Activated naive CD4-positive, alpha-beta T cell treated with anti-CD3 and anti-CD28 coated beads, Interleukin-2, amount 50 U/mL, for 16 hours (primary cell): ENCODE results near the gene SMTNL2.
"Not testable (repeated sequence)": the region's sequence is repeated elsewhere in the genome, so short reads cannot be mapped to it uniquely, and the experiment has no call there.

Source experiments
- DNase-seq: peaks from one replicate; pipeline ENCODE4 v3.0.0-alpha.2; 2020

Gene SMTNL2

DNA sequence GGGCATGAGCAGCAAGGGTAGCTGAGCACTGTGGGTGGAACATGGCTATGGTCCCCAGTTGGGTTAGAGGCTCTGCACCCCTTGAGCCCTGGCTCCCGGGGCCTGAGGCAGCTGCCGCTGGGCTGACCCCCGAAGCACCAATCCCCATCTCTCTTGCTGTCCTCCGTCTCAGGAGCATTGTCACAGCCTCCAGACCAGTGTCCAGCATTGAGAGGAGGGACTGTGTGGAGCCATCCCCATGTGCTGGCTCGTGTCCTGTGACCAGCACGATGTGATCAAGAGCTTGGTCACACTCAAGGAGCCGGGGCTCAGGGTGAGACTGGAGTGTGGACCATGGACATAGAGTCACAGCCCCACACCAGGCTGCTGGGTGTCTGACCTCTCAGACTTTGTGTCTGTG is 2.9 kb downstream of the SMTNL2 start:
- DNase-seq = no peak

DNA sequence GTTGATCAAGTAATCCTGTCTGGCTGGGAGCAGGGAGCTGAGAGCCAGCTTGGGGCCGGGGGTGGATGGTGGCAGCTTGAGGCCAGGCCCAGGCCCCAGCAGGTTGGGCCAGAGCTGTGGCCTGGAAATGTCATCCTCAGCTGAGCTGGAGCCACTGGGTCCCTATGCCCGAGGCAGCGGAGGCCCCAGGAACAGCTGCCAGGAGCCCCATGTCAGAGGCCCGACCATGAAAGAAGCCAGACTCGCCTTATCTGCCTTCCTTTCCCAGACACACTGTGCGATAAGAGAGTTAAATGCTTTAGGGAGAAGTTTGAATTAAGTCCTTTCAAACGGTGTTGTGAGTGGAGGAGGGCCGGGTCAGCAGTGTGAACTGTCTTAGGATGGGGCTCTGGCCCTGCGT is 3.5 kb downstream of the SMTNL2 start:
- DNase-seq = no peak

DNA sequence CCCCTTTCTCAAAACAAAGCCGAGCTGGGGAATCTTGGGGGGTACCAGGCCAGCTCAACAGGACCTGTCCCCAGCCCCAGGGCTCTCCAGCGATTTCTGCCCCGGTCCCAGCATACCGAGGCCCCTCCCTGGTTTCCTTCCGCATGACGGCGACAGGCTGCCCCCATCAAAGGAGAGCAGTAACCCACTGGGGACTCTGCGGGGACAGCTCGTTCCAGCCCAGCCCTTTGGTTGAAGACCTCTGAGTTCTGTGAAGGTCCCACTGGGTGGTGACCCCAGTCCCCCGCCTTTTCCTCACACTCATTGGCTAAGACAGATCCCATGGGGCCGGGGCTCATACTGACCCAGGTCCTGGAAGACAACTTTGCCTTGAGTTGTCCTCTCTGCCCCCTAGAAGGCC is 4.1 kb downstream of the SMTNL2 start:
- DNase-seq = no peak

DNA sequence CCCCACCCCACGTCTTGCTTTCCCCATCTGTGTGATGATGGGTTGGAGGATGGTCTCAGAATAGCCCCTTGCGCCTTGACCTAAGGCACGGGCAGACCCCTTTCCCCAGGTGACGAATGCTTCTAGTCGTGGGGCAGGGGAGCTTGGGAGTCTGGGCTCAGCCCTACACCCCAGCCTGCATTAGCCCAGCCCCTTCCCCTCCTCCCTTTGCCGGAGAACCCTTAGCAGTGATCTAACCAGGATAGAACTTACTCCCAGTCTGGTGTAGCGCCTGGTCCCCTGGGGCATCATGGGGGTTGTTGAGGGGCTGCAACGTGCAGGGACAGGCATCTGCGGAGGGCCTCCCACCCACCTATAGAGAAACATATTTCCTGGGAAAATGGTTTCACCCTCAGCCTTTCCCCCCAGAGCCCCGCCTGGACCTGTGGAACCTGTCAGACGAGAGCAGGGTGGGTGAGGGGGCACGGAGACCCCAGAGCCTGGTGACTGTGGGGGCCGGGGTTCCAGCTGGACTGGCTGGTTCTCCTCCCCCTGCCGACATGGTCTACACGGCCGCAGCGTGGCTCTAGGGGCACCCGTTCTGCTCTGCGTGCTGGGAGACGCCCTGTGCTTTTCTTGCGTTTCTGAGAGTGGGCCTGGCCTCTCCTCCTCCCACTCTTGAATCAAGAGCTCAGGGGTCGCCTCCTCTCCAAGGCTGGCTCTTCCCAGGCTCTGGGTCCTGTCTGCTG is 4.7 kb downstream of the SMTNL2 start:
- no peak for DNase-seq

DNA sequence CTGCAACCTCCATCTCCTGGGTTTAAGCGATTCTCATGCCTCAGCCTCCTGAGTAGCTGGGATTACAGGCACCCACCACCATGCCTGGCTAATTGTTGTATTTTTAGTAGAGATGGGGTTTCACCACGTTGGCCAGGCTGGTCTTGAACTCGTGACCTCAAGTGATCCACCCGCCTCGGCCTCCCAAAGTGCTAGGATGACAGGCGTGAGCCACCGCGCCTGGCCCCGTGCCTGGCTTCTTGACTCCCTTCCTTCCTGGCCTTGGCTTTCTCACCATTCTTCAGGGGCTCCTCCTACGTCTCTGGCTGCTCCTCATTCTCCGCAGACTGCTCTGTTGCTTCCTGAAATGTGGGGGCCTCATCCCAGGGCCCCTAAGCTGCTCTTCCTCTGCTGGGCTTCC is 5.7 kb downstream of the SMTNL2 start:
- not testable (repeated sequence) for DNase-seq

DNA sequence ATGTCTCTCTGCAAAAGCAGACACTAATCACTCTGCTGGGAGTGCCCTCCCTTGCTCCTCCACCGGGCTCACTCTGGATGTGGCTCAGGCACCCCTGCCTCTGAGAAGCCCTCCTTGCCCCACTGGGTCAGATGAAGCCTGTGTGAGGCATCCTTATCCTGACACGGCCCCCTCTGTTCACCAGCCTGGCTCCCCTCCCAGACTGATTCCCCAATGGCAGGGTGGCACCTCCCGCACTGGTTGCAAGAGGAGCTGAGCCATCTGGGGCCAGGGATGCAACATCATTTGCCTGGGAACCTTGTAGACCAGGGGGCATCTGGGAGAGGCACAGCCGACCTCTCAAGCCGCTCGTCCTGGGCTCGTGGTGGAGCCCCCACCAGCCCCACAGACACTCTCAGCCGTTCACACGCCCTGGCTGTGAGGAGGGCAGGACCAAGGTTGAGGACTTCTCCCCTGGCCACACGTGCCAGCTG is 6.7 kb downstream of the SMTNL2 start:
- DNase-seq = no peak

DNA sequence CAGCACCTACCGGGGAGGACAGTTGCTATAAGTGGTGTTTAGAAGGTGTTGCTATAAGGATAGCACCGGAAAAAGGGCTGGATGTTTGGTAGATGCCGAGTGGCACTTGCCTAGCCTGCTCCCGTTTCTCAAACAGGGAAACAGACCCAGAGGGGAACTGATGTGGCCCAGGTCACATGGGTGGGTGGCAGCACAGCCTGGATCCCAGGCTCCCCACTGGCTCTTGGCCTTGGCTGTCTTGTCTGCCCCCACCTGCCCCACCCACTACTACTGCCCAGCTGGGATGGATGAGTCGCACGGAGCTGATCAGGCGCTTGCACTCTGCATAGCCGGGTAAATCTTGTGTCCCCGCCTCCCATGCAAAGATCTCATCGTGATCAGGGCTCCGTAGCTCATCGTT is 7.2 kb downstream of the SMTNL2 start:
- DNase-seq = no peak

DNA sequence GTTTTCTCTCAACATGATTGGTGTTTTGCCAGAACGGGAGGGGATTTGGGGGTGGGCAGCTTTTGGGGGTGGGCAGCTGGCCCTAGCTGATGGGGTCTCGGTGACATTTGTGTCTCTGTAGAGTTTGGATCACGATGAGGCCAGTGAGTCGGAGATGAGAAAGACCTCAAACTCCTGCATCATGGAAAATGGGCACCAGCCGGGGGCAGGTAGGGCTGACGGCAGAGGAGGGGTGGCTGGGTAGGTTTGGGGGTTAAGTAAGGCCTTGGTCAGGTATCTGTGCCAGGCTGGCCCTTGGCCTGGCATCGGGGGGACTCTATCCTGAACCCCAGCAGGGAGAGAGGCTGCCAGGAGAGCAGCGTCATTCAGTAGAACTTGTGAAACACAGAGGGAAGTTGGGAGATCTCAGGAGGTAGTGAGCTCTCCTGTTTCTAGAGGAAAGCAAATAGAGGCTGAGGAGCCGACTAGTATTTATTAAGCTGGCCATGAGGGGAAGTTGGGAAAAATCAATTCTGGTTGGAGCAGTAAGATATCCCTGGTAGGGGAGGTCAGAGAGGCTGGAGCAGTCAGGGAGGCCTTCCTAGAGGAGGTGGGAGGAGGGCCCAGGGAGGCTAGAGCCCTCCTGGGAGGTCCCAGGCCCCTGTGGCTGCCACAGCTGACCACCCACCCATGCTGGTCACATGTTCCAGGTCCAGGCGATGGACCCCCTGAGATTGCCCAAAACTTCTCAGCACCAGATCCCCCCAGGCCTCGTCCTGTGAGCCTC is 8.1 kb downstream of the SMTNL2 start:
- no peak for DNase-seq

DNA sequence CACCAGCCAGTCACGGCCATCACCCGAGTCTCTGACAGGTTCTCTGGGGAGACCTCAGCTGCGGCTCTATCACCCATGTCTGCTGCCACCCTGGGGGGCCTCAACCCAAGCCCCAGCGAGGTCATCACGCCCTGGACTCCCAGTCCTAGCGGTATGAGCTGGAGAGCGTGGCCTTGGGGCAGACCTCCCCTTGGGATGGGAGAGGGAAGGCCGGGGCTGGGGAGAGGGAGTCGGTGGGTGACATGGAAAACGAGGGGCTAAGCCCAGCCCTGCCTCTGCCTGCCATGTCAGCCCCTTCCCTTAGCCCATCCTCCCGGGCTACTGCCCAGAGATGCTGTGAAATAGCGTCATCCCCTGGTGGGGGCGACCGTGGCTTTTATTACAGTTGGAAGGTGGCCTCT is 8.7 kb downstream of the SMTNL2 start:
- DNase-seq = no peak

DNA sequence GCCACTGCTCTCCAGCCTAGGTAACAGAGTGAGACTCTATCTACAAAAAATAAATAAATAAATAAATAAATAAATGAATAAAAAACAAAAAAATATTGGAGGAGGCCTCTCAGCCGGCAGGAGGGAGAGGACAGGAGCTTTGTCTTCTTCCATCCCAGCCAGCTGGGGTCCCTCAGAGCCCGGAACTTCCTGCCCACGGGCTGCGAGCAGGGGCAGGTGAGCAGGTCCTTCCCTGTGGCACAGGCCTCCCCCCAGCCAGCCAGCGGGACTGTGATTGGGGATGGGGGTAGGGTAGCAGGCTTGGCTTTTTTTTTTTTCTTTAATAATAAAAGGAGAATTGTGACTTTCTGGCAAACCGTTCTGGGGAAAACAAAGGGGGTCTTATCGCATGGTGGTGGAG is 10.1 kb downstream of the SMTNL2 start:
- no peak for DNase-seq

DNA sequence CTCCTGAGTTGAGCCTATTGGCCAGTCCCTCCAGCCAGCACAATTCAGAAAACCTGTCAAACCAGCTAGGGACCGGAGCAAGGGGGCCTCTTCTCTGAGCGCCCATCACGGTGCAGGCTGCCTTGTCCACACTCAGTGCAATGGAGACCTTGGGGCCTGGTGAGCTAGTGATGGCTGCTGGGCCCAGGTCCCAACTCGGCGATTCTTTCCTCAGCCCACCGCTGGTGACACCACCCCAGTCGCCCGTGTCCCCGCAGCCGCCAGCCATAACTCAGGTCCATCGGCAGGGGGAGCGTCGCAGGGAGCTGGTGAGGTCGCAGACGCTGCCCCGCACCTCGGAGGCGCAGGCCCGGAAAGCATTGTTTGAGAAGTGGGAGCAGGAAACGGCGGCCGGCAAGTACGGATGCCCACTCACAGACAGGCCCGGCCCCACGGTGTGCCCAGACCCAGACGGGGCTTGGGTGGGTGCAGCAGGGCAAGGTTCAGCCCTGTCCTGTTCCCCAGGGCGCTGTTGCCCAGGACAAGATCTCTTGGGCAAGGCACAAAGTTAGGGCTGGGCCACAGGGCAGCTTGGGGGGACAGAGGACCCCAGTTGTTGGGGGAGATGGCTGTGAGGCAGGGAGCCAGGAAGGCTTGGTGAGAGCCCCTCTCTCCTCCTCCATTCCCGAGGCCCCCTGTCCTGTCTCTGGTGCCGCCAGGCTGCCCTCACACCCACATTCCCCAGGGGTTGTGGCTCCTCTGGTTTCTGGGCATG is 10.8 kb downstream of the SMTNL2 start:
- DNase-seq = peak; percentile 45

DNA sequence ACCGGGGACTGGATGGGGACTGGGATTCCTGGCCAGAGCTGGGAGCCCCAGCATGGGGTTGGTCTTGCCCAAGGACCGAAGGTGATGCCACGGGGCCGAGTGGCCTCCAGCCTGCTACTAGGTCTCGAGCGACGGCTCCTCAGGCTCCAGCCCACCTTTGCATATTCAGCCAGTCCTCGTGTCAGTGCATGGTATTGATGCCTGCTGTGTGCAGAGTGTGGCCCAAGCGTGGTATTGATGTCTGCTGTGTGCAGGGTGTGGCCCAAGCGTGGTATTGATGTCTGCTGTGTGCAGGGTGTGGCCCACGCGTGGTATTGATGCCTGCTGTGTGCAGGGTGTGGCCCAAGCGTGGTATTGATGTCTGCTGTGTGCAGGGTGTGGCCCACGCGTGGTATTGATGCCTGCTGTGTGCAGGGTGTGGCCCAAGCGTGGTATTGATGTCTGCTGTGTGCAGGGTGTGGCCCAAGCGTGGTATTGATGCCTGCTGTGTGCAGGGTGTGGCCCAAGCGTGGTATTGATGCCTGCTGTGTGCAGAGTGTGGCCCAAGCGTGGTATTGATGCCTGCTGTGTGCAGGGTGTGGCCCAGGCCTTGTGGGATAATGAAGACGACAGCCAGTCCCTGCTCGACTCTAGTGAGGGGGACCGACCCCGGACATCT is 11.5 kb downstream of the SMTNL2 start:
- DNase-seq = not testable (repeated sequence)

DNA sequence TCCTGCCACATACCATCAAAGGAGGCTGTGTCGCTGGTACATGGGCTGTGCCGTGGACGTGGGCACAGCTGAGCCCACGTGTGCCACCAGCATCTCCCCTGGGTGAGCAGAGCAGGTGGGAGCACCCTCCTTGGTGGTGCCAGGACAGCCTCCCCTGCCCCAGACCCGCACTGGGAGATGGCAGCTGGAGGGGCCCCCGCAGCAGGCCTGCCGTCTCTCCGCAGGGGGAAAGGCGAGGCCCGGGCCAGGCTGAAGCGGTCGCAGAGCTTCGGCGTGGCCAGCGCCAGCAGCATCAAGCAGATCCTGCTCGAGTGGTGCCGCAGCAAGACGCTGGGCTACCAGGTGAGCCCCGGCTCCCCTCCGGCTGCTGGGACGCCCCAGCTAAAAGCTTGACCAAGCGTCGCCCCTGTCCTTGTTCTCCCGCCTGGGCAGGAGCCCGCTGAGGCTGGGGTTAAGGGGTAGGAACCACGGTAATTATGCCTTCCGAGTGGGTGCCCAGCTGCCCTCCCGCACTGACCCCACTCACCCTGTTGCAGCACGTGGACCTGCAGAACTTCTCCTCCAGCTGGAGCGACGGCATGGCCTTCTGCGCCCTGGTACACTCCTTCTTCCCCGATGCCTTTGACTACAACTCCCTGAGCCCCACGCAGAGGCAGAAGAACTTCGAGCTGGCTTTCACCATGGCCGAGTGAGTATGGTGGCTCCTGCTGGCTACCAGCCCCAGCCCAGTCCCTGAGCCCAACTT is 12.5 kb downstream of the SMTNL2 start:
- no peak for DNase-seq

DNA sequence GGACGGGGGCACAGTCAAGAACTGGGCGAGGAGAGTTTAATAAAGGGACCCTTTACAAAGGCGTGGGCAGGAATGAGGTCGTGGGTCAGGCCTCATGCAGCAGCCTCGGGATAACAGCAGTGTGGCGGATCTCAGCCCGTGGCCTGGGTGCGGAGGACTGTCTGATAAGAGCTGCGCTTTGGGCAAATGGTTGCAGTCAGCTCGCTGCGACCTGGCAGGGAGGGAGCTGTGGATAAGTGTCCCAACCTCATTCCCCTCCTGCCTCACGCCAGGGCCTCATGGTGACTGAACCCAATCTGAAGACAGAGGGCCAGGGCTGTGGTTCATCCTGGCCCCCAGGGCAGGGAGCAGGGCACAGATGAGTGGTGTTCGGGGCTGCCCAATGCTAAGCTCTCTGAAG is 13.6 kb downstream of the SMTNL2 start:
- DNase-seq = no peak

DNA sequence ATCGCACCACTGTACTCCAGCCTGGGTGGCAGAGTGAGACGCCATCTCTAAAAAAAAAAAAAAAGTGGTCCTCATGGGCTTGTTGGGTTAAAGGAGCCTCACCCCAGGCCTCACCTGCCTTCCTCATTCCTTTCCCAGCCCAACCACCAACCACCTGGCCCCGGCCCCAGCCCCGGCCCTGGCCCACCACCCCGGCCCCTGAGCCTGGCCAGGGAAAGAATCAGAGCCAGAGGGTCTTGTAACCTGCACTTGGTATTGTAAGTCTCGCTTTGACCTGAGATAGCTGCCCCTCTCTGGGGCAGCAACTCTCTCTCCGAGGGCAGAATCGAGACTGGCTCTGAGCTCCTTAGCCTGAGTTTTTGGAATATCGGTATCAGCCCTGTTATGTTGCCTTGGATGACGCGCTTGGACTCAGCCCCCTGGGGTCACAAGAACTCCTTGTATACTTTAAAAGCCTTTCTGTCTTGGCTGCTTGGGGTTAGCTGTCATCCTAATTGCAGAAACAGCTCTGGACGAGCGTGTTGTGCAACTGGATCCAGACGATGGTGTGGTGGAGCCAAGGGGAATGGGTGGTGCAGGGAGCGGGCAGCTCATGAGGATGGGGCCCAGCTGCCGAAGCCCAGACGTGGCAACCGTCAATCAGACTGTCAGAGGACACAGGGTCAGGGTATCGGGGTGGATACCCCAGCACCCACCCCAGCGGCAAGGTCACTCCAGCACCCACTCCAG is 14.6 kb downstream of the SMTNL2 start:
- DNase-seq = no peak

DNA sequence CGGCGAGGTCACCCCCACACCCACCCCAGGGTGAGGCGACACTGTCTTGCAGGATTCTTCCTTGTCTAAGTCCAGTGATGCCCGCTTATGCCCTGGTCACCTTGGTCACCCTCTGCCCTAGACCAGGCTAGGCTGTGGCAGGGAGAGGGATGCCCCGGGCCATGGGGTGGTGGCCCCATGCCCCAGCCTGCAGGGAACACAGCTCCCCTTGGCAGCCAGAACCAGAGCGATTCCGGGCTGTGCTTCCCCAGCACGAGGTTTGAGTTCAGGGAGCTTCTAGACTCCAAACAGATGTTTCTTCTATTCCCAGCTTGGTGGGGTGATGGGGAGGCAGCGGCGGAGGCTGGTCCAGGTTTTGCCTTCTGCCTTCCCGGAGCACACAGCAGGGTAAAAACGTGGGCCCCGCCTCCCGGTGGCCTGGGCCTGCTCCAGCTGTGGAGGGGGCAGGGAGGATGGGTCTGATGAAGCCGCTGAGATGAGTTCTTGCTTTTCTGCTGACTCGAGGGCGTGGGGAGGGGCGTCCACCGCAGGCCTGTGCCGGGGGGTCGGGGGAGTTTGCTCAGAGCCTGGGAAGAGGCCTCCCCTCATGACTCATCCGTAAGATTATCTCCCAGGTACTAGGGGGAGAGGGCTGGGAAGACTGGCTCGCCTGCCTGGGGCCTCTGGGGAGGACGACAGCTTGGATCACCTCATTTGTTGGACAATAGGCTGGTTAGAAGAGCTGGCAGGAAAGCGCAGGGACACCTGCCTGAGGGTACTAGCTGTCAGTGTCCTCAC is 15.4 kb downstream of the SMTNL2 start:
- DNase-seq = no peak

DNA sequence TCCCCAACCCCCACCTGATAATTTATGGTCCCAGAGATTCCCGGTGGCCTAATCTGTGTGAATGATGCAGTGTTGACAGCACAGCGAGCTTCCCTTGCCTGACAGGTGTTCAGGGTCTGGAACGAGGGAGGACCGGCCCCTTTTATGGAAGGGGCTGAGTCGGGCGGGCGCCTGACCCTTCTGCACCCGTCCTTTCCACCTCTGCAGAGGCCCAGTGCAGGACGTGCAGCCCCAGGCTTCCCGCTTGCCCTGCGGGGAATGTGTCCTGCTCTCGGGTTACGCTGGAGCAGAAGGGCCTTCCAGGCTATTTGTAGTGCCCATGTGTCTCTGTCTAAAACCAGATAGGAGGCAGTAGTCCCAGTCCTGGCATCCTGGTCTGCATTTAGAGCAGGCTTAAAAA is 16.2 kb downstream of the SMTNL2 start:
- DNase-seq = no peak

DNA sequence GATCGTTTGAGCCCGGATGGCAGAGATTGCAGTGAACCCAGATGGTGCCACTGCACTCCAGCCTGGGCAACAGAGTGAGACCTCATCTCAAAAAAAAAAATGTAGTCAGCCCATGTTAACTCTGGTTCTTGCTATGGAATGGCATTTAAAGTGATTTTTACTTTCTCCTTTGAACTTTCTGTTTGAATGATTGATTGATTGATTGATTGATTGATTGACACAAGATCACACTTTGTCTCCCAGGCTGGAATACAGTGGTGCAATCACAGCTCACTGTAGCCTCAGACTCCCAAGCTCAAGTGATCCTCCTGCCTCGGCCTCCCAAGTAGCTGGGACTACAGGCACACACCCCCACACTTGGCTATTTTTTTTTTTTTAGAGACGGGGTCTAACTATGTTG is 17.0 kb downstream of the SMTNL2 start:
- no peak for DNase-seq

DNA sequence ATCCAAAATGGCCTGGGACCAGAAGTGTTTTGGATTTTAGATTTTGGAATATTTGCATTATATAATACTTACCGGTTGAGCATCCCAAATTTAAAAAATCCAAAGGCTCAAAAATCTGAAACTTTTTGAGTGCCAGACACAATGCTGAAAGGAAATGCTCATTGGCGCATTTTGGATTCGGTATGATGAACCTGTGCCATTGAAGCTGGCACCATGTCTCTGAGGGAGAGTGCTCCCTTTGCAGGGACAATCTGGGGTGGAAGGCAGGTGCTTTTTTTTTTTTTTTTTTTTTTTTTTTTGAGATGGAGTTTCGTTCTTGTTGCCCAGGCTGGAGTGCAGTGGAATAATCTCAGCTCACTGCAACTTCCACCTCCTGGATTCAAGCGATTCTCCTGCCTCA is 17.7 kb downstream of the SMTNL2 start:
- no peak for DNase-seq

DNA sequence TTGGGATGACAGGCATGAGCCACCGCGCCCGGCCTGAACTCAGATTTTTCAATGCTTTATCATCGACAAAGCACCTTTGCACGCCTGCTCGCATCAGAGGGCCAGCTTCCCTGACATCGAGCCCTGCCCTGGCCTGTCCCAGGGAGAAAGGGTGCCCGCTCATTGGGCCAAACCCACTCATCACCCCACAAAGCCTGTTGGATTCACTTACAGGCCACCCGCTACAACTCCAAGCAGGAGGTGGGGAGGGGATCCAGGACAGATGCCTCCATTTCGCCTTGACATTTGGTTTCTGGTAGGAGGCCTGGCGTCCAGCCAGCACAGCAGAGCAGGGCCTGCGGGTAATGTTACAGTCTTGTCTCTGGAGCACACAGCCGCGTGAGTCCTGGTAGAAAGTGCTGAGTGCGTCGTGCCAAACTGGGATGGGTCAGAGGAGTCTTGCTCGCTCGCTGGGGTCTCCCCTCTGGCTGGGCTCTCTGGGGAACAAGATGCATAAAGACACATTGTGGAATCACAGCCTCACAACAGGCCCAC is 19.8 kb downstream of the SMTNL2 start:
- DNase-seq = no peak

DNA sequence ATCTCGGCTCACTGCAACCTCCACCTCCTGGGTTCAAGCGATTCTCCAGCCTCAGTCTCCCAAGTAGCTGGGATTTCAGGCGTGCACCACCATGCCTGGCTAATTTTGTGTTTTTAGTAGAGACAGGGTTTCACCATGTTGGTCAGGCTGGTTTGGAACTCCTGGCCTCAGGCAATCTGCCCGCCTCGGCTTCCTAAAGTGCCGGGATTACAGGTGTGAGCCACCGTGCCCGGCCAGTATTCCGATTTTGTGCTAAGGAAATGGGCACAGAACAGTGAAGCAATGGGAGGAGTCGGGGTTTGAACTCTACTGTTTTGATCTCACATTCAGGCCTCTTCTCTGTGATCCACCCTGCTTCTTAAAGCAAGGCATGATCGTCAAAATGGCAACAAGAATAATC is 20.4 kb downstream of the SMTNL2 start:
- DNase-seq = not testable (repeated sequence)
